B cell (primary cell): ENCODE data around the gene CBX3. TPM values are rescaled to one million over a fixed set of nuclear protein-coding genes. Genes with fewer than 3 reads are reported as not detected.

ENCODE experiments used
- ATAC-seq: fragments of 200-7000 bp; cut with Tn5 transposase; one replicate; pipeline ENCODE4 v1.10.0; 2021; ENCODE audit warnings: low read depth, mild to moderate bottlenecking, moderate number of reproducible peaks, moderate library complexity
- CTCF ChIA-PET: fragments of 350-600 bp; sonication (Branson Sonifier 250); formaldehyde crosslinking; loops from one replicate; lab custom pipeline; 2021; ENCODE audit warnings: antibody characterized with exemption, inconsistent platforms; lab: Charles Lee
- POLR2A ChIA-PET: fragments of 350-600 bp; sonication (Branson Sonifier 250); formaldehyde crosslinking; loops from one replicate; lab custom pipeline; 2021; ENCODE audit warnings: antibody characterized with exemption; lab: Charles Lee
- DNase-seq: peaks from one replicate; pipeline ENCODE4 v3.0.0; 2013
- H2AFZ ChIP-seq: 2 replicates; pipeline ENCODE4 v1.6.1; 2012; ENCODE audit warnings: mild to moderate bottlenecking, low read depth, low read length; ENCODE audit not compliant: insufficient read depth, poor library complexity, severe bottlenecking
- H3K27ac ChIP-seq, 2 donors: 1 replicate in 1 of 2; 2 replicates in 1 of 2; pipeline ENCODE4 v1.5.1; 2012 to 2013; ENCODE audit warnings: low read length in 2 of 2, mild to moderate bottlenecking in 2 of 2, moderate library complexity in 1 of 2
- H3K27me3 ChIP-seq, 4 experiments: fragments of 200-600 bp in 1 of 4; sonication (generic) in 1 of 4; replicated peaks in 1 of 4; 1 replicate in 2 of 4; 2 replicates in 2 of 4; pipeline versions ENCODE4 v1.6.1 to v1.7.0; 2013 to 2016; ENCODE audit warnings: low read length in 3 of 4, mild to moderate bottlenecking in 2 of 4, mixed read lengths in 1 of 4, moderate library complexity in 1 of 4; ENCODE audit not compliant: insufficient read depth in 4 of 4, control insufficient read depth in 3 of 4; ENCODE audit errors: control extremely low read depth in 1 of 4
- H3K36me3 ChIP-seq, 2 experiments: replicated peaks in 1 of 2; 1 replicate in 1 of 2; 2 replicates in 1 of 2; pipeline versions ENCODE4 v1.6.1 to v1.7.1; 2013; ENCODE audit warnings: low read length in 1 of 2; ENCODE audit not compliant: insufficient read depth in 2 of 2, control insufficient read depth in 1 of 2; ENCODE audit errors: control extremely low read depth in 1 of 2, extremely low read depth in 1 of 2
- H3K4me1 ChIP-seq, 2 donors: fragments of 200-600 bp in 1 of 2; sonication (generic) in 1 of 2; 1 replicate in 1 of 2; 2 replicates in 1 of 2; pipeline versions ENCODE4 v1.5.1 to v1.6.1; 2013 to 2017; ENCODE audit warnings: low read length in 2 of 2; ENCODE audit not compliant: control insufficient read depth in 2 of 2, insufficient read depth in 2 of 2
- H3K4me2 ChIP-seq: replicated peaks from 2 replicates; pipeline ENCODE3; 2012; ENCODE audit warnings: mild to moderate bottlenecking, low read depth, low read length; ENCODE audit not compliant: poor library complexity, severe bottlenecking
- H3K4me3 ChIP-seq, 5 experiments: fragments of 200-600 bp in 1 of 5; sonication (generic) in 1 of 5; 1 replicate in 3 of 5; 2 replicates in 2 of 5; pipeline versions ENCODE4 v1.5.1 to v1.7.0; 2011 to 2016; ENCODE audit warnings: low read length in 4 of 5, mild to moderate bottlenecking in 4 of 5, low read depth in 2 of 5, control low read depth in 1 of 5, moderate library complexity in 1 of 5; ENCODE audit not compliant: insufficient read depth in 1 of 5; ENCODE audit errors: control extremely low read depth in 1 of 5, extremely low read depth in 1 of 5
- H3K79me2 ChIP-seq: fragments of 200-600 bp; sonication (generic); one replicate; pipeline ENCODE4 v1.6.0; 2016; ENCODE audit warnings: low read length; ENCODE audit not compliant: control insufficient read depth, insufficient read depth
- H3K9ac ChIP-seq: fragments of 200-600 bp; sonication (generic); 2 replicates; pipeline ENCODE4 v1.6.1; 2017; ENCODE audit warnings: mild to moderate bottlenecking, low read length, moderate library complexity
- H3K9me3 ChIP-seq, 3 donors: one replicate each; pipeline versions ENCODE4 v1.6.1 to v1.7.1; 2013; ENCODE audit warnings: low read length in 2 of 3; ENCODE audit not compliant: control insufficient read depth in 2 of 3, insufficient read depth in 1 of 3; ENCODE audit errors: control extremely low read depth in 1 of 3
- H4K20me1 ChIP-seq: 2 replicates; pipeline ENCODE4 v1.6.0; 2012; ENCODE audit warnings: mild to moderate bottlenecking, low read length; ENCODE audit not compliant: insufficient read depth, control insufficient read depth, poor library complexity, severe bottlenecking
- H3K27ac Mint-ChIP-seq: one replicate; pipeline ENCODE4 v1.8.0; 2021; ENCODE audit warnings: mixed read lengths
- H3K27me3 Mint-ChIP-seq: one replicate; pipeline ENCODE4 v1.8.0; 2021; ENCODE audit warnings: mixed read lengths
- H3K4me1 Mint-ChIP-seq: one replicate; pipeline ENCODE4 v1.8.0; 2021; ENCODE audit warnings: mixed read lengths
- H3K4me3 Mint-ChIP-seq: one replicate; pipeline ENCODE4 v1.8.0; 2021; ENCODE audit warnings: mixed read lengths
- H3K9me3 Mint-ChIP-seq: one replicate; pipeline ENCODE4 v1.8.0; 2022; ENCODE audit warnings: mixed read lengths; ENCODE audit not compliant: insufficient read depth
- EZH2 ChIP-seq: IDR thresholded peaks from 2 replicates; pipeline ENCODE4 v1.6.1; 2012; ENCODE audit warnings: borderline replicate concordance, low read depth, mild to moderate bottlenecking, moderate library complexity, low read length; ENCODE audit not compliant: insufficient read depth, poor library complexity, severe bottlenecking
- WGBS: methylation state at CpG from one replicate; pipeline ENCODE4 v1.1.5; 2013; ENCODE audit warnings: missing lambda C conversion rate; ENCODE audit not compliant: insufficient coverage; 5-methylcytosine and 5-hydroxymethylcytosine counted together
- intact Hi-C: fragments of 100-400 bp; cut with micrococcal nuclease; formaldehyde crosslinking; loops from one replicate; pipeline ENCODE4 v1.10.0; 2022
- polyA minus RNA-seq: library from RNA; depleted of rRNA, polyadenylated mRNA; stranded (reverse); fragments of >200 nt; gene quantifications from 2 replicates; pipeline ENCODE4 v1.2.3, GENCODE V29; 2012
- polyA plus RNA-seq: library from polyadenylated mRNA; depleted of rRNA; stranded (reverse); fragments of >200 nt; gene quantifications from 2 replicates; pipeline ENCODE4 v1.2.3, GENCODE V29; 2012
- total RNA-seq, 2 donors: library from RNA; stranded (reverse); fragments of 120-200 nt in 1 of 2; gene quantifications; 1 replicate in 1 of 2; 2 replicates in 1 of 2; pipeline versions ENCODE4 v1.2.3 to v1.2.4, GENCODE V29; 2013 to 2022
- TF ChIP-seq, protein P1 (sequence below): fragments of 200-600 bp; IDR thresholded peaks from one replicate; pipeline ENCODE4 v1.8.0; 2022; ENCODE audit warnings: antibody characterized with exemption, mild to moderate bottlenecking

Gene CBX3
- total RNA-seq (126 and 133 TPM in 2 replicates), polyA plus RNA-seq (43.9 and 67.9 TPM in 2 replicates), polyA minus RNA-seq (29.5 and 35.3 TPM in 2 replicates)
- 169 TPM for total RNA-seq (2013)

DNA sequence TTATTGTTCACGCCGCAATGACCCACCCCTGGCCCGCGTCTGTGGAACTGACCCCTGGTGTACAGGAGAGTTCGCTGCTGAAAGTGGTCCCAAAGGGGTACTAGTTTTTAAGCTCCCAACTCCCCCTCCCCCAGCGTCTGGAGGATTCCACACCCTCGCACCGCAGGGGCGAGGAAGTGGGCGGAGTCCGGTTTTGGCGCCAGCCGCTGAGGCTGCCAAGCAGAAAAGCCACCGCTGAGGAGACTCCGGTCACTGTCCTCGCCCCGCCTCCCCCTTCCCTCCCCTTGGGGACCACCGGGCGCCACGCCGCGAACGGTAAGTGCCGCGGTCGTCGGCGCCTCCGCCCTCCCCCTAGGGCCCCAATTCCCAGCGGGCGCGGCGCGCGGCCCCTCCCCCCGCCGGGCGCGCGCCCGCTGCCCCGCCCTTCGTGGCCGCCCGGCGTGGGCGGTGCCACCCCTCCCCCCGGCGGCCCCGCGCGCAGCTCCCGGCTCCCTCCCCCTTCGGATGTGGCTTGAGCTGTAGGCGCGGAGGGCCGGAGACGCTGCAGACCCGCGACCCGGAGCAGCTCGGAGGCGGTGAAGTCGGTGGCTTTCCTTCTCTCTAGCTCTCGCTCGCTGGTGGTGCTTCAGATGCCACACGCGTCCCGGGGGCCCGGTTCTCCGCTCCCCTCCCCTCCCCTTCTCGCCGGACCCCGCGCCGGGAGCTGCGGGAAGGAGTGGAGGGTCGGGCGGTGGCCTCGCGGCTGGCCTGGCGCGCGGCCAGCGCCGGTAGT, at the start of gene CBX3:
CBX3 (plus strand) TSS at position 499 of the 772 bp plus-strand sequence. CDS start 1,254 bp downstream, outside the sequence.
- Histone ChIP-seq H3K79me2 (peaks cover 84% of the 10 kb centered on the region), H3K9ac (peak within 1 kb of the TSS; percentile 100), H3K9me3 (no peaks in the 10 kb centered on the region), H3K4me1 (peaks cover 29 to 32% of the 10 kb centered on the region in 2 donors), H3K4me3 (peak within 1 kb of the TSS; percentile 80 to 100 (median 100)), H2AFZ (peak within 1 kb of the TSS; percentile 77), H3K27ac (peak within 1 kb of the TSS; percentile 97 to 99), H4K20me1 (peaks cover 57% of the 10 kb centered on the region), H3K36me3 (peaks cover 1 to 37% of the 10 kb centered on the region in 2 experiments), H3K27me3 (no peaks in the 10 kb centered on the region), H3K4me2 (peak within 1 kb of the TSS; percentile 82)
- Mint-ChIP-seq H3K9me3 (no peaks in the 10 kb centered on the region), H3K4me1 (peaks cover 47% of the 10 kb centered on the region), H3K4me3 (peak within 1 kb of the TSS; percentile 99), H3K27ac (peak within 1 kb of the TSS; percentile 100), H3K27me3 (no peaks in the 10 kb centered on the region)
- ChIA-PET POLR2A (interaction anchor here (0.7 to 3.3 kb wide), 11 partner anchors 9 to 233 kb away, joined by 3 to 23 read pairs (median 4); partner anchors contain the start of gene NFE2L3), CTCF (interaction anchor here (0.7 to 9.6 kb wide), 7 partner anchors 9 to 307 kb away, joined by 3 to 84 read pairs (median 13); partner anchors contain the start of gene NFE2L3)
- intact Hi-C loops: loop anchor here (1.0 to 2.0 kb wide), 6 partner anchors 13 to 251 kb away; no protein-coding TSS in a partner anchor
- peak; percentile 97 for DNase-seq
- under 1% methylated on average over 70 of the region's 86 CpGs for WGBS
- peak; percentile 51 for ATAC-seq
- TF ChIP-seq EZH2: no peak
- TF ChIP-seq, protein P1, sequence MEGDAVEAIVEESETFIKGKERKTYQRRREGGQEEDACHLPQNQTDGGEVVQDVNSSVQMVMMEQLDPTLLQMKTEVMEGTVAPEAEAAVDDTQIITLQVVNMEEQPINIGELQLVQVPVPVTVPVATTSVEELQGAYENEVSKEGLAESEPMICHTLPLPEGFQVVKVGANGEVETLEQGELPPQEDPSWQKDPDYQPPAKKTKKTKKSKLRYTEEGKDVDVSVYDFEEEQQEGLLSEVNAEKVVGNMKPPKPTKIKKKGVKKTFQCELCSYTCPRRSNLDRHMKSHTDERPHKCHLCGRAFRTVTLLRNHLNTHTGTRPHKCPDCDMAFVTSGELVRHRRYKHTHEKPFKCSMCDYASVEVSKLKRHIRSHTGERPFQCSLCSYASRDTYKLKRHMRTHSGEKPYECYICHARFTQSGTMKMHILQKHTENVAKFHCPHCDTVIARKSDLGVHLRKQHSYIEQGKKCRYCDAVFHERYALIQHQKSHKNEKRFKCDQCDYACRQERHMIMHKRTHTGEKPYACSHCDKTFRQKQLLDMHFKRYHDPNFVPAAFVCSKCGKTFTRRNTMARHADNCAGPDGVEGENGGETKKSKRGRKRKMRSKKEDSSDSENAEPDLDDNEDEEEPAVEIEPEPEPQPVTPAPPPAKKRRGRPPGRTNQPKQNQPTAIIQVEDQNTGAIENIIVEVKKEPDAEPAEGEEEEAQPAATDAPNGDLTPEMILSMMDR: no peak
